Measurements from ENCODE around the gene KCNIP4. TPM values are rescaled to one million over a fixed set of nuclear protein-coding genes. Genes with fewer than 3 reads are reported as not detected.

KCNIP4 gene
- total and polyA plus RNA-seq, 2 of the 8 experiments (the other 6 are each of a cell fraction or from before 2014, with no cell fraction given) = 0.06 TPM; not detected in 1

GRCh38 chr4:20926529-20926928 is 1022.0 kb downstream of the KCNIP4 start:
- Histone ChIP-seq H2BK5ac (ENCODE audit: low read depth, low read length) (no peak overlapping the region), H3K9ac (replicated peaks in 1 of 4; ENCODE audit: extremely low read depth in 1 of 4, low read depth in 3 of 4, low read length in 3 of 4) (no peak overlapping the region), H4K91ac (replicated peaks; ENCODE audit: insufficient read length, low read length) (no peak overlapping the region), H3K36me3 (ENCODE audit: control insufficient read depth in 2 of 4, insufficient read depth in 4 of 4, low read length in 3 of 4) (no peaks in the 10 kb centered on the region), H3K18ac (ENCODE audit: extremely low read depth, low read length) (no peak overlapping the region), H2BK20ac (ENCODE audit: low read length) (no peak overlapping the region), H2AFZ (ENCODE audit: low read length) (no peak overlapping the region), H2AK5ac (ENCODE audit: low read depth, low read length) (no peak overlapping the region), H3K4me3 (ENCODE audit: extremely low read depth in 1 of 4, insufficient read depth in 2 of 4, low read depth in 3 of 4, low read length in 4 of 4) (no peak overlapping the region), H3K14ac (ENCODE audit: insufficient read length) (no peak overlapping the region), H3K27ac (ENCODE audit: low read depth, low read length) (no peak overlapping the region), H3K79me1 (ENCODE audit: low read depth, low read length) (no peaks in the 10 kb centered on the region), H3K4ac (replicated peaks; ENCODE audit: insufficient read length, low read depth, low read length) (no peak overlapping the region), H3K79me2 (ENCODE audit: control insufficient read depth in 1 of 2, insufficient read depth in 2 of 2, low read length in 2 of 2) (no peaks in the 10 kb centered on the region), H4K5ac (ENCODE audit: insufficient read length, low read depth, low read length) (no peak overlapping the region), H3K9me3 (ENCODE audit: insufficient read depth in 2 of 2, low read depth in 1 of 2, low read length in 1 of 2) (no peaks in the 10 kb centered on the region), H3K23ac (ENCODE audit: insufficient read length) (no peak overlapping the region), H3K4me1 (replicated peaks in 1 of 4; ENCODE audit: control insufficient read depth in 3 of 4, insufficient read depth in 4 of 4, low read length in 3 of 4) (no peaks in the 10 kb centered on the region; a peak in 1 of 7 replicates), H3K56ac (replicated peaks; ENCODE audit: insufficient read length, low read depth, low read length) (no peak overlapping the region), H3K23me2 (ENCODE audit: low read depth, low read length) (no peaks in the 10 kb centered on the region), H2BK12ac (ENCODE audit: low read depth, low read length) (no peak overlapping the region), H4K20me1 (replicated peaks in 1 of 2; ENCODE audit: control insufficient read depth in 1 of 2, insufficient read depth in 2 of 2, low read length in 2 of 2) (no peaks in the 10 kb centered on the region), H2BK120ac (replicated peaks; ENCODE audit: low read depth, low read length) (no peak overlapping the region), H2BK15ac (ENCODE audit: low read length) (no peak overlapping the region), H3K4me2 (ENCODE audit: insufficient read depth in 1 of 2, low read depth in 2 of 2, low read length in 2 of 2) (no peak overlapping the region), H4K8ac (ENCODE audit: extremely low read depth, insufficient read depth, low read length) (no peak overlapping the region), H3K27me3 (replicated peaks in 1 of 4; ENCODE audit: control insufficient read depth in 3 of 4, extremely low read depth in 1 of 4, insufficient read depth in 3 of 4, low read length in 3 of 4) (no peaks in the 10 kb centered on the region)
- CTCF ChIA-PET (ENCODE audit: partially characterized antibody) = interaction anchor here (1.0 to 1.3 kb wide), 2 partner anchors 42 to 101 kb away, joined by 3 read pairs; no protein-coding TSS in a partner anchor
- DNase-seq (ENCODE audit: low read depth in 1 of 2, low spot score in 2 of 2) = no peak
- FAIRE-seq = no peak
- POLR2A ChIA-PET (ENCODE audit: partially characterized antibody) = no interaction called here
- no peak for TF ChIP-seq EZH2 (IDR thresholded peaks at IDR 0.05; ENCODE audit: low read depth, low read length, severe bottlenecking)
- no peak for TF ChIP-seq BACH1 (IDR thresholded peaks at IDR 0.05; ENCODE audit: low read length)
- no peak for TF ChIP-seq RNF2 (IDR thresholded peaks at IDR 0.05; ENCODE audit: borderline replicate concordance, low read depth, low read length, missing control alignments, poor library complexity, severe bottlenecking)
- no peak for TF ChIP-seq SP1 (IDR thresholded peaks at IDR 0.05; ENCODE audit: low read depth, low read length)
- no peak for TF ChIP-seq FOSL1 (IDR thresholded peaks at IDR 0.05; ENCODE audit: insufficient read depth, low read depth, low read length)

Data from H1 (cell line).